A204.1 (cell line): ENCODE measurements around the gene WDR38.

ENCODE experiments used
- FAIRE-seq: peaks from 2 replicates; lab custom pipeline; 2012; peaks lifted over from hg19 to GRCh38; lab: Jason Lieb, UNC

The WDR38 gene

DNA sequence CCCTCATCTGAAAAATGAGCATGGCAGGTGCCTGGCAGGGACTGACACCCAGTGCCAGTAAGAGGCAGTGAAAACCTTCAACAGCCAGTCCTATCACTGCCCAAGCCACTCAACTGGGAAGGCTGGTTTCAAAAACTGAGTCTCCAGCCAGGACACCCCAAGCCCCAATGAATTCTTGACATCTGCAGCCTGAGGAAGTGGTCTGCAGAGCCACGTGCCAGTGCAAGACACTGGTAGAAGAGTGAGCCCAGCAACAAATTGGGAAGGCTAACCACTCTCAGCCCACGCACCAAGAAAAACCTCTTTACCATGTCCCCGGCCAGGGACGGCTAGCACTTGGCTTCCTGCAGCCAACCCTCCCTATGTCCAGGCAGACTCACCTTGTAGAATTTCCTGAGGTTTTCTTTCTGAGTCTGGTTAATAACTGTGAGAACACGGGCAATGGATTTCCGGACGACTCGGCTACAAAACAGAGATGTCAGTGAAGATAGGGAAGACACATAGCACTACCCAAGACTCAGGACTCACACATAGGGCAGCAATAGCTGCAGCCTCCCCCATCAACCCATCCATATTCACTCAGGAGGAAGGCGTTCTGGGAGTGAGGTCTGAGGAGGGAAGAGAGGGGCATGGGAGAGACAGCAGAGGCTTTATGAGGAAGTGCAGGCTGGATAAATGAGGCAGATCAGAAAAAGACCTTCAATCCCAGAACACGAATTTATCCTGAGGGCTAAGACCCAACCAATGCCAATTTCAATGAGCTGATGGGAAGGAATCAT is 6.7 kb downstream of the WDR38 start:
- no peak for FAIRE-seq

DNA sequence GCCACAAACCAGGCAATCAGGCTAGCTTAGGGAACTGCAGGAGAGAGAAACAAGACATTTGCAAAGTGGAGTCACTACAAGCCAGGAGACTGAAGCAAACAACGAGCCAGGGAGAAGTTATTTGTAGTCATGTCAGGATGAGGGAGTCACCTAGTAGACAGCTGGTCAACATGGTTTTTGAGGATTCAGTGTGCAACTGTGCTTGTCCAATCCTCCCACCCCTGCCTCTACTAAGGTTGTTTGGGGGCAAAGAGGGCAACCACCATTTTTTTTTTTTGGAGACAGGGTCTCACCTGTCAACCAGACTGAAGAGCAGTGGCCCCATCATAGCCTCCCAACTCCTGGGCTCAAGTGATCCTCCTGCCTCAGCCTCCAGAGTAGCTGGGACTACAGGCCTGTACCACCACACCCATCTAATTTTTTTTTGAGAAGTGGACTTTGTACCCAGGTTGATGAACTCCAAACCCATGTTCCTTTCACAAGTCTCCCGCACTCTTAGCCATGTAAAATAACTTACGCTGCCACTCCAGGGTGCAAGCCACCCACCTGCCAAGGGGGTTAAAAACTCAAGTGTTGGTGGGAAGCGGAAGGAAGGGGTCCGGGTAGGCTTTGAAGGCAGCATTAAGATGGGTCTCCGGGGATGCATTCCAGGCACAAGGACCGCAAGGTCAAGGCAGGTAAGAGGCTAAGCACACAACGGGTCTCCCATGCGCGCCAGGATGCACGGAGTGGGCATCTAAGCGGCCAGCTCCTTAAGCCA is 7.5 kb downstream of the WDR38 start:
- no peak for FAIRE-seq

DNA sequence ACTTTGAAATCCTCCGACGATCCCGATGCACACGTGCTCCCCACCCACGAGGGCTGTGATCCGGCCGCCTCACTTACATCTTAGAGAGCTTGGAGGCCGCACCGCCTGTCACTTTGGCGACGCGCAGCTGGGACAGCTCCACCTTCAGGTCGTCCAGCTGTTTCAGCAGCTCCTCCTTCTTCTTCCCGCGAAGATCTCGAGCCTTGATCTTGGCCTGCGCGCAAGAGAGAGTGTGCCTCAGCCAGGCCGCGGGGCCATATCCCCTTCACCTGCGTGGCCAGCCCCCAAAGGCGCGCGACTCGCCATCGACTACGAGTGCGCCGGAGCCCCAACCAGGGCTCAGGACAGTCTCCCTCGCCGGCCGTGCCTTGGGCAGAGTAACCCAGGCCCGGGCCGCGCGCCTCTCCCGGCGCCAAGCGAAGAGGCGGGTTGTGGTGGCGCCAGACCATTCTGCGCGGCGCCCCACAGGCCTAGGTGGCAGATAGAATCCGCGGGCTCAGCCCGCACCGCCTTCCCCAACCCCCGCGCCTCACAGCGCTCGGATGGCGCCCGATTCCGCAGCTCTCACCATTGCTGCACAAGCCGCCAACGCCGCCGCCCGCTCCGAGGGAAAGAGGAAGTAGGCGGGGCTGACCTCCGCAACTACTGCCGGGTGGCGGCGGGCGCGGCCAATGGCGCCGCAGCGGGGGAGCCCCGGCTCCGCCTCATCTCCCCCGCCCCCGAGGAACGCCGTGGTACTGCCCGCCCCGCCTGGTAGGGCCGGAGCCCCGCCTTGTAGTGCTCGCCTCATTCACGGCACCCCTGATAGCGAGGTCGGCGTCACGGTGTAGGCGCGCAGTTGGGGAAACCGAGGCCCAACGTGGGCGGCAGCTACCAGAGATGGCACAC is 8.3 kb downstream of the WDR38 start, which contains the start of the genes ARPC5L and RPL35:
ARPC5L (plus strand) TSS at position 789 of the 888 bp plus-strand sequence. CDS start 7,161 bp downstream, outside the sequence.
RPL35 (minus strand) TSS at position 616 of the 888 bp plus-strand sequence; CDS start at position 571, 45 bp downstream.
- no peak for FAIRE-seq

DNA sequence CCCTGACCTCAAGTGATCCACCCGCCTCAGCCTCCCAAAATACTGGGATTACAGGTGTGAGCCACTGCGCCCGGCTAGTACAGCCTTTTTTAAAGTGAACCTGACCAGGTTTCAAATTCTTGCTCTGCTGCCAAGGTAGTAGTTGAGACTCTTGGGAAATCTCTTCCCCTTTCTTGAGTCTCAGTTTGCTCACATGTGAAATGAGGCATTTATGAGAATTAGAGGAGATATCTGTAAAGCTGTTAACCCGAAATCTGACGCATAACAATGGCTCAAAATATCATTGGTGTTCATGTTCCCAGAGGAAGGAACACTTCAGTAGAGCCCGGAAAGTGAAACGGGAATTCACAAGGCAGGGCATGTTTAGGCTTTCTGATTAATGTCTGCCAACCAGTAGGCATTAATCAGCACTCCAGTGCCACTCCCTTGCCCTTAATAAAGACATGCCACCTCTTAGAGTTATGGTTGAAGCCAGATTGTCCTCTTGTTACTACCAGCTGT is 10.2 kb downstream of the WDR38 start:
- no peak for FAIRE-seq

DNA sequence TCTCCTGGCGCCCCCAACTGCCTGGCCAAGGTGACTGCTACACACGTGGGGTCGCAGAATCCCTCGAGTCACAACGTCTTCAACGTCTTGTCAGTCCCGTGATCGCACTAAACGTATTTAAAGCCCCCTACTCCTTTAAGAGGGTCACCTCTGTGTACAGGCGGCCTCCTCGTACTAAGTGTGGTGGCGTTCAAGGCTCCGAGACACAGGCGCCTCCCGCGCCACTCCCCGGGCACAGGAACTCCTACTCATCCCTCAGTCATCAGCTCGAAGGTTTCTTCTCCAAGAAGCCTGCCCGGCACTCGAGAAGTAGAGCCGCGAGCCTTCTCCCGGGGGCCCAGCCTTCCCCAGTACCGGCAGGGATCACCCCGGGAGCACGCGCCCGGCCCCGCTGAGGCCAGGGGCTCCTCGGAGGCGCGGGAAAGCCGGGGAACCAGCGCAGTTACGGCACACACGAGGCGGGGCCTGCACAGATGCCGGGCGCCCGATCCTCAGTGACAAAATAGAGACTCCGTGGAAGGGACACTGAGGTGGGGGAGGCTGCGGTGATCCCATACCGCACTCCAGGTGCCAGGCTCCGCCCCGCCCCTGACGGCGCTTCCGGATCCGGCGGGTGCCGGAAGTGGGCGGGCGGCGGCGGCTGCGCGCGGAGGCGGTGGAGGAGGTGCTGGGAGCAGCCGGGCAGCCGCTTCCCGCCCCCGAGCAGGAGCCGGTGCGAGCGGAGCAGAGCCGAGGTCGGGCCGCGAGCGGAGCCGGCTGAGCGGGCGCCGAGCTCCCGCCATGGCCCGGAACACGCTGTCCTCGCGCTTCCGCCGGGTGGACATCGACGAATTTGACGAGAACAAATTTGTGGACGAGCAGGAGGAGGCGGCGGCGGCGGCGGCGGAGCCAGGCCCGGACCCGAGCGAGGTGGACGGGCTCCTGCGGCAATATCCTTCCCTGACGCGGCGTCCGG is 15.5 kb downstream of the WDR38 start:
- FAIRE-seq, result no peak

DNA sequence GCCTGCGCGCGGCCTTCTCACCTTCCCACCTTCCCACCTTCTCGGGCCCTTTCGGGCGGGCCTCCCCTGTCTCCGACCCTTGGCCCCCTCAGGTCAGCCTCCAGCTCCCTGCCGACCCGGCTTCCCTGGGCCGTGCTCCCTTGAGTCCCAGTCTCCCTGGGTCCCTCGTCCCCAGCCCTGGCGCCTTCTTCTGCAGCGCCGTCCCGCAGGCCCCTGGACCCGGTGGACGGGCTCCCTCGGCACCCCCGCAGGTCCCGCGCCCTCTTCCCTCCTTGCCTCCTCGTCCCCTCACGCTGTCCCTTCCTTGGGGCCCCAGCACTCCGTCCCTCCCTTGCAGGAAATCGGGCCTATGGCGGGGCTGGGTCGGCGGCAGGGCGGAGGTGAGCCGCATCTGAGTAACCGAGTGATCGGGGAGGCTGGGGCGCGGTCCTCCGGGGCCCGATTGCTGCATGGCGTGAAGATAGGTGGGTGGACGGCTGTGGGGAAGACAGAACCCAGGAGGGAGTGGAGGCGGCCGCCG is 16.3 kb downstream of the WDR38 start:
- FAIRE-seq, result no peak

DNA sequence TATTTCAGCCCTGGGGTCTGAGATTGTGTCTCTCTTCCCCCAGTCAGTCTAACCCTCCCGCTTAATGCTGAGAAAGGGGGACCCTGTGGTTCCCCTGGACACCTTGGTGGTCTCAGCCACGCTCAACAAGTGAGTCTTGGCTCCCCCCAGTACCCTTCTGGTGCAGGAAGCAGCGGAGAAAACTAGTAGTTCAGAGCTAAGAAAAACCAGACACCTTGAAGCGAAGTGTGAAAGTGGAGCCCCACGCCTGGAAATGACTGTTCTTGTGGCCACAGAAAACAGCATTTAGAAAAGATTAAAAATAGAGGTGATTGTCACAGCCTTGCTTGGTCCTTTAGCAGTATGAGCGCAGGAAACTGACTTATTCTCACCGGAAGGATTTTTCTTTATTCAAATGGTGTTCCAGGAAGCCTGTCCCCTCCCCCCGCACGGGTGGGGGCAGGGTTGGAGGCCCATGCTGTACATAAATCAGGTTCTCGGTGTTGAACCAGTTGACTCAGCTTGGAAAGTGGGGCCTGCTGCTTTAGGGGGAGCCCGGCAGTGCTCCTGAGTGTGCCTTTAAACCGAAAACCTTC is 16.8 kb downstream of the WDR38 start:
- FAIRE-seq, result no peak

DNA sequence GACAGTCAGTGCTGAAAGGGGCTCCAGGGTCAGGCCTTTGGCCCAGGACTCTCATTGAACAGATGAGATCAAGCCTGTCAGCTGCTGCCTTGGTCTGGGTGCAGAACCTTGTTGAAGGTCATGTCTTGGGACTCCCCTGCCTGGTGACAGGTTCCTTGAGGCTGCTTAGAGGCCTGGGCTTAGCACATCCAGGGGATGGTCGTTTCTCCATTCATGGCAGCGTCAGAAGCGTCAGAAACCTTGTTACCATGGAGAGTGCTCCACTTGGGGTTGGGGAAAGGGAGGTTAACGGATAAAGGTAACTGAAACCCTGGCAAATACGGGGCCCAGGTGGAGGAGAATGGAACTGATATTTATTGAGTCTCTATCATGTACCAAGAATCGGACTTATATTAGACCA is 17.5 kb downstream of the WDR38 start:
- FAIRE-seq, result no peak

DNA sequence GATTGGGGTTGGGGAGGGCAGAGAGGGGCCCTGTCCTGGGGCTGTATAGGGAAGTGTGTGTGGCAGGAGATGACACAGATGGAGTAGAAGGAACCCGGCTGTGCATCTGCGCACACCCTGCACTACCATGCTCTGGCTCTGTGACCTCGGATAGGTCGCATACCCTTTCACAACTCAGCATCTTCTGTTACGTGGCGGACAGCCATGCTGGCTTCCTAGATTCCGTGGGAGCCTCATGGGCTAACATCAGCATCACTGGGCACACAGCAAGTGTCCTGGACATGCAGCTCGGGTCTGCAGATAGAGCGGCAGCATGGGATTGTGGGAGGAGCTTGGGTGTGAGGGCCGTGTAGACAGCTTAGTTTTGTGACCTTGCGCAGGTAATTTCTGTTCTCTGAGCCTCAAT is 17.9 kb downstream of the WDR38 start:
- no peak for FAIRE-seq

DNA sequence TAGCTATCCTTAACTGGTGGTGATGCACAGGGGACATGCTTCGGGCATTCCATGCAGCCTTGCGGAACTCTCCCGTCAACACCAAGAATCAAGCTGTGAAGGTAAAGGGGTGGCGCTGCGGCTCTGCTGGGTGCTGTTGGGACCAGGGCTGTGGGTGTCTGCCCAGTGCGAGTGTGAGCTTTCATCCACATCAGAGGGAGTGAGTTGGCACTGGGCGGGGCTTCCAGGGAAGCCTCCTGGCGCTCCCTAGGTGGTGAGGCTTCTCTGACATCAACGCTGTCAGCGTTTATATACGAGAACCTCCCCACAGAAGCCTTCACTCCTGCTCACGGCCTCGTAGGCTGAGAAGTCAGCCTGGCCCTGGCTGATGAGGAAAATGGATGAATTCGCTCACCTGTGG is 20.4 kb downstream of the WDR38 start:
- FAIRE-seq, result no peak

DNA sequence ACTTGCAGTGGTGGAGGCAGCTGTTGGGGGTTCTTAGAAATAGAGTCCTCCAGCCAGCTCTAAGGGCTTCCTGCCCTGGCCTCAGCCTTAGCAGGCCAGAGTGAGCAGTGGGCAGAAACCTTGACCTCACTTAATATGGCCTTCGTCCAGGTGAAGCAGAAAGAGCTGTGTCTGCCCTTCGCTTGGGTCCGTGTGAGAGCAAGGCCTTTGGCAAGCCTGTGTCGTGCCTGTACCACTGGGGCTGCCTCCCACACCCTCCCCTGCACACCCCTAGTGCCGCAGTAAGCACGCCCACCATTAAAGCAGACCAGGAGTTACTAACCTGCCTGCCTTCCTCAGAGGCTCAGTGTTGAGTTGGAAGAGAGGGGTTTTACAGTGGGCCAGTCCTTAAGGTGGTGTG is 22.2 kb downstream of the WDR38 start:
- no peak for FAIRE-seq

DNA sequence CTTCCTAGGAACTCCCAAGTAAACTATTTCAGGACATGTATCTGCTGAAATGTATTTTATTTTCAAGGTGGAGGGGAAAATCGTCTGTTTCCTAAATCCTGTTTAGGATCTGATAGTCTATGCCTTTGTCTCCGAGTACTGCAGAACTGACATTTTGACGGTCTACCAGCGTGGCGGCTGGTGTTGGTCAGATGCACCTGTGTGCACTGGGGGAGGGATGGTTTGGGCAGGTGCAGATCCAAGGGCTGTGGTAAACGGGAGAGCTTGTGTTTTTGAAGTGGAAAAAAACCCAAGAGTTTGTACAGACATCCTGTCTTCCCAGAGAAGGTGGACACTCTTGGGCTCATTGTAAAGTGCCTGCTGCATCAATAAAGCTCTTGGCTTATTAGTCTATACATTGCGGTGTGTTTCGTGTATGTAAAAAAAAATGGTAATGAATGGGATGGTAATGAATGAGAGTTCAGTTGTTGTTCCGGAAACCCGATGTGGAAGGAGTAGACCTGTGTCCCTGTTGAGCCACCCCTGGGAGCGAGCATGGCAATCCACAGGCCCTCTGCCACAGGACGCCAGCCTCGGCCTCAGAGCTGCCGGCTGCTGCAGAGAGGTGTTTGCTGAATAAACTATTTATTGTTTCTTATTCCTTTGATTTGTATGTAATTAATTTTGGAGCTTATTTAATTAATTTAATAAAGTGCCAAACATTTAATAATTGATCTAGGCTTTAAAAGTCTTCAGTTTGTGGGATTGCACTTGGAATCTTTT is 23.9 kb downstream of the WDR38 start:
- no peak for FAIRE-seq

DNA sequence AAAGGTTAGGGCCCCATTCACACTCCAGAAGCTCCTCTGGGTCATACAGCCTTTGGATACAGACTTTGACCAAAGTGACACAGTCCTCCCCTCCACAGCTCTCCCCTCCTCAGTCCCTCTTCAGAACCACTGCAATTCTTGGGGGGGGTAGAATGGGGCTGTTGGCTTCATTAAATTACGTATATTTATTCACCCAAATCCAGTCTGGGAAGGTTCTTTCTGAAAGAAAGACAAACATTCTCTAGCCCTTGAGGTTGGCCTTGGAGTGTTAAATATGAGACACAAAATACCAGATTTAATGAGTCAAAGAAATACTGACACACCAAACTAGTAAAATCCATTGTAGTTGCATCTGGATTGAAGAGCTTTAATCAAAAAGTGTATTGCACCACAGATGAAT is 24.8 kb downstream of the WDR38 start:
- FAIRE-seq, result no peak

DNA sequence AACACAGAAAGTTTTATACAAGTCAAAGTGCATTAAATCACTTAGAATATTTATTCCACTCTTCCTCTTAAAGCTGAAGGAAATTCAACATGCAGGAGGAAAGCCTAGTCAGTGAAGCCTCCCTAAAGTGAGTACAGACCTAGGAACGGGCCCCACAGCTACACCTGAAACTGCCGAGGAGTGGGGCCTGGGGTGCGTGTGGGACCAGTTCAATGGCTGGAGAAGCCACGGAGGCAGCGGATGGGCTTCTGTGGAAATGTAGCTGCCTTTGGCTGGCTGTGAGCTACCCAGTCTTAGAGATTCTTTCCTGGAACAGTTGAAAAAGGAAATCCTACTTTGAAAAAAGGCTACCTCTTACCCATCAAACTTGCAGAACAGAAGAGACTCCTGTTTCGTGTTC is 25.3 kb downstream of the WDR38 start:
- FAIRE-seq, result no peak

DNA sequence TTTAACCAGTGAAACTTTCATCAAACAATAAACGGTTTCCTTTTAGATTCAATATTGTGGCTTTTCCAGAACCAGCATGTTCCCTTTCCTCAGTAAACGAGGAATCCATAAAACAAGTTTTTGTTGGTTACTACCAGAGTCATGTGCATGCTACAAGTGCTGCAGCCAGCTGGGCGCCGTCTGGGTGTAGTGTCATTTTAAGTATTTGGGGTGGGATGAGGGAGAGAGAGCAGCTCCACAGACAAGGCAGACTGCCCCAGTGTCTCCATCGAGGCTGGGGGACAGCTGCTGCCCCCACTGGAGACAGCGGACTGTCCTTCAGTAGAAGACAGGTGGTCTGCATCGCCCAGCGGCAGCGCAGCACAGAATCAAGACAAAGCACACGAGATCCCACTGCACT is 26.0 kb downstream of the WDR38 start:
- no peak for FAIRE-seq

DNA sequence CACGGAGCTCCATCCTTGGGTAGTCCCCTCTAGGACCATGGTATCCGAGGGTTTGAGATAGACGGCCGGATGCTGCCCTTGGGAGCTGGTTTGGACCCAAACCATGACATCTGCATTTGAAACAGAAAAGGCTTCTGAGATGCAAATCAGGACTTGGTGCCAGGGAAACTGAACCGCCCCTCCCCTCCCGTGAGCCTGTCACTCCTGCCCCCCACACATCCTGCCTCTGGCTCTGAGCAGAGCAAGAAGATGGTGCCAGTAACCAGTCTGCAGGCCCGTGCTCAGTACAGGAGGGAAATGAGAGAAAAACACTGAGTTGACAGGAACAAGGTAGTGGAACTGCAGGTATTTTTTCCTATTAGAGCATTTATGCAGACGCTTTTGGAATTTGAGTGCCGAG is 27.2 kb downstream of the WDR38 start:
- FAIRE-seq, result no peak

DNA sequence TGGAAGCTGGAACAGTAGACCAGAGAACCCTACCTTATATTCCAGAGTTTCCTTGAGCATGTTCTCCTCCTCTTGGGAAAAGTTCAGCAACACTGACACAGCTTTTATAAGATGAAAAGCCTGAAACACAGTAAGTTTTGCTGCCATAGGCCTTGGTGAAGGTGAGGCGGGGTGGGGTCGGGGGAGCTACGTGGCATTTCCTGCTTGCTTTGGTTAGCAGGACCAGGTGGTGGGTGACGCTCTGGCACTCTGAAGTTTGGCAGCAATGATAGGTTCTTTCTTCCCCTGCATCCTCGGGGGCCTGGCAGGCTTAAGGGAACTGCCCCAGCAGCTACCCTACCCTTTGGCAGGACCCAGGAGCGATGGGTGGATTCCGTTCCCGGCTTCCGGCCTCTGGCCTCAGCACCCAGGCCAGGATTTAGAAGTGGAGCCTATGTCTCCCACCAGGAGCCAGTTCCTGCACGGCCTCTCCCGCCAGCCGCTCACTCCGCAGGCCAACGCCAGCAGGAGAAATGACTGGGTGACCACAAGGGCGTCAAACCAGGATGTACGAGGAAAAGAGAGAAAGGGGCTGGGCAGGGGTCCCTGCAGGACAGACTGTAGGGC is 28.0 kb downstream of the WDR38 start:
- FAIRE-seq, result no peak

DNA sequence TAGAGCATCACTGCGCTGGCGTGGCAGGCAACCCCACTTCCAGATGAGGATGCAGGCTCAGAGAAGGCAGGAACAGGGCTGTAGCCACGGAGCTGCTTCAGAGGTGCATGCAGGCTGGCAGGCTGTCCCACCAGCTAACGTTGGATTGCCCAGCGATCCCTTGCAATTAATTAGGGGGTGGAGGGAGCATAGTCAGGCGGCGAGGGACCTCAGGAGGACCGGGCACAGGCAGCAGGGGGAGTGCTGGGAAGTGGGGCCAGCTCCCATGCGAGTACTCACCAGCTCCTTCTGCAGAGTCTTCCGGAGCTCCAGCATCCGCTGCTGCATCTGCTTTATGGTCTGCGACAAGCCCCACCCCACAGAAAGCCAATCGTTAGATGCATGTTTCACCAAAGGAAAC is 29.0 kb downstream of the WDR38 start:
- FAIRE-seq, result no peak

DNA sequence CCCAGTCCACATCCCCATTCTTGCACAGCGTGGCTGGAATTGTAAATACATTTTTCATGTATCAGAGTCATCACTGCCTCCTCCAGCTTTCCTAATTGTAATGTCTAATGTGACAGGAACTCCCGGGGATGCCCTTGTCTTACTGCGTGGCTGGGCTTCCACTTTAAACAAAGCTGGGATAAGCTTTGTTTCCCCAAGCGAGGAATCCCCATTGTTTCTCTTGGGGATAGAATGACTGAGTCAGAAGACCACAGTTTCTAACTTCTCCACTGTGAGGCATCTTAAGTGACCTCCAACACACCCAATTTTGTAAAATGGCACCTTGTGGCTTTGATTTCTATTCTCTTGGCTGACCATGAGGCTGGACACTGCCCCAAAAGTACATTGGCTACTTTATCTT is 31.1 kb downstream of the WDR38 start:
- no peak for FAIRE-seq
